ENCODE data around the gene ANXA2R. TPM values are rescaled to one million over a fixed set of nuclear protein-coding genes. Genes with fewer than 3 reads are reported as not detected.

Gene ANXA2R
- total RNA-seq, 1 donor from 2014 or later, result 0.34 TPM

DNA sequence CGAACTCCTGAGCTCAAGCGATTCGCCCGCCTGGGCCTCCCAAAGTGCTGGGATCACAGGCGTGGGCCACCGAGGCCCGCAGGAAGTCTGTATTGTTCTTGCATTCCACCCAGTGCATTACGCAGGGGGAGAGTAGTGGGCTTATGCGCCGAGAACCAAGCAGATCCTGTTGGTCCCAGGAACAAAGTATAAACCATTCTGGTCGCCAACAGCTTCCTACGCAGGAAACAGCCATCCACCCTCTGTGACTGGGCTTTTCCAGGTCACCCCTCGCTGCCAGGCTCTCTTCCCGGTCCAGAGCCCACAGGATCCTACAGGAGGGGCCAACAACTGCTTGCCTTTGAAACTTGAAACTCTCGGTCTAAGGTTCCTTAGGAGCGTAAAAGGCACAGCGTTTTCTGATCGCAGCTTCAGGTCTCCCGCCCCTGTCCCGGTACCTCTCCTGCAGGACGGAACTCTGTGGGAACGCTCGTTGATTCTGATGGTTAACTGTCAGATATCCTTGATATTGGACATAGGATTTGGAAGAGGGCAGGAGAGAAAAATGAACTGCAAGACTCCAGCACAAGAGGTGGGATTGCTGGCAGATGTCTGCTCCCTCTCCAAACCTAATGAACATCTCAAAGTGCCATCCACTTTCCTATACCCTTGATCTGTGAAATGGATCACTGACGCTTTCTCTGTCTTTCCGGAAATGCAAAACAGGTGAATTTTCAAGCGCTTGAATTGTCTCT, 4.2 kb upstream of the ANXA2R start:
- no peak overlapping the region for H3K27ac Mint-ChIP-seq
- peak overlapping the region; percentile 67 for H3K4me3 Mint-ChIP-seq
- DNase-seq (ENCODE audit: extremely low spot score, unreplicated experiment), result no peak
- TF ChIP-seq, protein P1, sequence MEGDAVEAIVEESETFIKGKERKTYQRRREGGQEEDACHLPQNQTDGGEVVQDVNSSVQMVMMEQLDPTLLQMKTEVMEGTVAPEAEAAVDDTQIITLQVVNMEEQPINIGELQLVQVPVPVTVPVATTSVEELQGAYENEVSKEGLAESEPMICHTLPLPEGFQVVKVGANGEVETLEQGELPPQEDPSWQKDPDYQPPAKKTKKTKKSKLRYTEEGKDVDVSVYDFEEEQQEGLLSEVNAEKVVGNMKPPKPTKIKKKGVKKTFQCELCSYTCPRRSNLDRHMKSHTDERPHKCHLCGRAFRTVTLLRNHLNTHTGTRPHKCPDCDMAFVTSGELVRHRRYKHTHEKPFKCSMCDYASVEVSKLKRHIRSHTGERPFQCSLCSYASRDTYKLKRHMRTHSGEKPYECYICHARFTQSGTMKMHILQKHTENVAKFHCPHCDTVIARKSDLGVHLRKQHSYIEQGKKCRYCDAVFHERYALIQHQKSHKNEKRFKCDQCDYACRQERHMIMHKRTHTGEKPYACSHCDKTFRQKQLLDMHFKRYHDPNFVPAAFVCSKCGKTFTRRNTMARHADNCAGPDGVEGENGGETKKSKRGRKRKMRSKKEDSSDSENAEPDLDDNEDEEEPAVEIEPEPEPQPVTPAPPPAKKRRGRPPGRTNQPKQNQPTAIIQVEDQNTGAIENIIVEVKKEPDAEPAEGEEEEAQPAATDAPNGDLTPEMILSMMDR (conservative IDR thresholded peaks at IDR 0.05), result no peak
- H3K9me3 Mint-ChIP-seq, result no peaks in the 10 kb centered on the region
- no peaks in the 10 kb centered on the region for H3K36me3 Mint-ChIP-seq
- H3K27me3 Mint-ChIP-seq, result peaks cover 75% of the 10 kb centered on the region
- H3K4me1 Mint-ChIP-seq (ENCODE audit: unreplicated experiment), result peaks cover 17% of the 10 kb centered on the region

DNA sequence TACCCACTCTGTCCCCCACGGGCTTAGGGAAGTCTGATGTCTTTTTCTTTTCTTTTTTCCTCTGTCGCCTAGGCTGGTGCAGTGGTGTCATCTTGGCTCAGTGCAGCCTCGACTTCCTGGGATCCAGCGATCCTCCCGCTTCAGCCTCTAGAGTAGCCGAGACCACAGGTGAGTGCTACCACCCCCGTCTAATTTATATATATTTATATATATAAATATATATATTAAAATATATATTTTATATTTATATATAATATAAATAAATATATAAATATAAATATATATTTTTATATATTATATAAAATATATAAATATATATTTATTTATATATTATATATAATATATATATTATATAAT, 3.3 kb upstream of the ANXA2R start:
- Mint-ChIP-seq H3K4me1 (ENCODE audit: unreplicated experiment) (peaks cover 18% of the 10 kb centered on the region), H3K36me3 (no peaks in the 10 kb centered on the region), H3K4me3 (peak overlapping the region; percentile 85), H3K27me3 (peaks cover 84% of the 10 kb centered on the region), H3K27ac (peak overlapping the region; percentile 73), H3K9me3 (no peaks in the 10 kb centered on the region)
- TF ChIP-seq, protein P1 (conservative IDR thresholded peaks at IDR 0.05), result no peak
- no peak for DNase-seq (ENCODE audit: extremely low spot score, unreplicated experiment)

DNA sequence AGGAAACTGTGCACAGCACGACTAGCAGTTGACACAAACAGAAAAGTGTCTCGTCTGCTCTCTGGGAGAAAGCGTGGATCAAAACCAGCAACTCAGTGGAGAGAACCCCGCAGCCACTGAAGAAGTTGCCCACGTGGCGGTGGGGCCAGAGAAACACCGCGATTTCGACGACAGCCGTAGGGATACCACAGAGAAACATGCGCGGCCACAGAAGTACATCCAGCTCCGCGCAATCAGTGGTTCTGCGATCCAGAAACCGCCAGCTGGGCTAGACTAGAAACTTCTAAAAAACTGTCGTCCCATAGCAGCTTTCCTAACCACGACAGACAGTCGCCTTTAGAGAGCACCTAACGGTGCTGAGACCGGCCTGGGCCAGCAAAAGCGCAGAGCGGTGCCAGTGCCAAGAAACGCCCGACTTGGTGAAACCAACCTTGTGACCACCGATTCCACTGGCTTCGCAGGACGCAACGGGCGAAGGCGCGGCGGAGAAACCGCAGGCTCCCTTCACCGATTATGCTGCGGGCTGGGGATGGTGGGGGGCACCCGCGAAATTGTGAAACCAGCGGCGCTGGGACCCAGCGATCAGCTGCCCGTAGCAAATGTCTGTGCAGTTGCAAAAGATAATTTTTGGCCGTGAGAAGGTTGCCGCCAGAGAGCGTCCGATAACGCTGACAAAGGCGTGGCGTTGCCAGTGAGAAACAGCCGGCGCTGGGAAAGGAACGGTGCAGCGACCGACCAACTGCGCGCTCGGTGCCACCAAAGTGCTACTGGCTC, 2.7 kb upstream of the ANXA2R start:
- peaks cover 87% of the 10 kb centered on the region for H3K27me3 Mint-ChIP-seq
- no peaks in the 10 kb centered on the region for H3K36me3 Mint-ChIP-seq
- H3K27ac Mint-ChIP-seq, result peak overlapping the region; percentile 83
- H3K4me3 Mint-ChIP-seq, result peak overlapping the region; percentile 85
- no peak for DNase-seq (ENCODE audit: extremely low spot score, unreplicated experiment)
- TF ChIP-seq, protein P1 (conservative IDR thresholded peaks at IDR 0.05), result no peak
- H3K9me3 Mint-ChIP-seq, result no peaks in the 10 kb centered on the region
- peaks cover 21% of the 10 kb centered on the region for H3K4me1 Mint-ChIP-seq (ENCODE audit: unreplicated experiment)

DNA sequence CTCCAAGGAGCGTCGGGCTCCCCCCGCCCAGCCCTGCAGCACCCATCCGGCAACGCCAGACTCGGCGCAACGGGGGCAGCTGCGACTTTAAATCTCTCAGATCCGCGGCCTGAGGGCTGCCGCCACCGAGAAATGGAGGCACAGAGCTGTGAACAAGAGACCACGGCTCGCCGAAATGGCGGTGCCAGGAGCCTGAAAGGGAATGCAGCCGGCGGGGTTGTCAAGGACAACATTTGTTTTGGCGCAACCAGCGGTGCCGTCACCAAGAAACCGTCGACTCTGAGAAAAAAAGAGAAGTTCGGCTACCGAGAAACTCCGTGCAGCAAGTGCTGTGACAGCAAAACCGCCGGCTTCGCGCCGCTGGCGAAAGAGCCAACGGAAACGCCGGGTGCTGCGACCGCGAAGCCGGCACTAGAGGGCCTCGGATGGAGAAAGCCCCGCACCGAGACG, 2.1 kb upstream of the ANXA2R start:
- Mint-ChIP-seq H3K4me3 (peak overlapping the region; percentile 85), H3K9me3 (no peaks in the 10 kb centered on the region), H3K27me3 (peaks cover 88% of the 10 kb centered on the region), H3K4me1 (ENCODE audit: unreplicated experiment) (peaks cover 24% of the 10 kb centered on the region), H3K27ac (peak overlapping the region; percentile 83), H3K36me3 (no peaks in the 10 kb centered on the region)
- TF ChIP-seq, protein P1 (conservative IDR thresholded peaks at IDR 0.05), result peak; percentile 38
- DNase-seq (ENCODE audit: extremely low spot score, unreplicated experiment), result no peak

DNA sequence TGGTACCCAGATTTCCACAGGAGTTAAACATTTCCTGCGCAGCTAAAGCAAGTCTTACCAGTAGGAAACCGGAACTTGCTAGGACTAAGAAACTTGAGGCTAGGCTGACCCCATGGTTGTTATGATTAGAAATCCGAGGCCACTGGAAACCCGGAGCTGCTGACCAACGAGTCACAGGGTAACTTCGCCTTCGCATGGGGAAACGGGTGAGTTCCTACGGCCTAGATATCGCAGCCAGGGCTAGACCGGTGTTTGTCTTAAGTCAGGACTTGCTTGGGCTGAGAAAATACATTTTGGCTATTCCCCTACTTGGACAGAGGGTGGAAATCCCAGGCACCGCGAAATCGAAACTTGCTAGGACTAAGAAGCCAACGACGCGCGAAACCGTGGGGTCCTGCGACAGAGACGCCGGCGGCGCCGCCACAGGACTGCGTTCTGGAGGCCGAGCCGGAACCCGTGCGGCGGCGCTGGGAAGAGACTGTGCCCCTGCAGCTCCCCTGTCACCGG, 1.6 kb upstream of the ANXA2R start:
- peaks cover 24% of the 10 kb centered on the region for H3K4me1 Mint-ChIP-seq (ENCODE audit: unreplicated experiment)
- no peaks in the 10 kb centered on the region for H3K9me3 Mint-ChIP-seq
- H3K27me3 Mint-ChIP-seq, result peaks cover 88% of the 10 kb centered on the region
- peak overlapping the region; percentile 85 for H3K4me3 Mint-ChIP-seq
- peak overlapping the region; percentile 83 for H3K27ac Mint-ChIP-seq
- TF ChIP-seq, protein P1 (conservative IDR thresholded peaks at IDR 0.05), result no peak
- no peaks in the 10 kb centered on the region for H3K36me3 Mint-ChIP-seq
- DNase-seq (ENCODE audit: extremely low spot score, unreplicated experiment), result no peak

Data from type B pancreatic cell (in vitro differentiated cells).